Testis (tissue), 3 donors: ENCODE data around the gene PIRT. TPM values are rescaled to one million over a fixed set of nuclear protein-coding genes. Genes with fewer than 3 reads are reported as not detected.

ENCODE experiments used
- DNase-seq: peaks from one replicate; pipeline ENCODE4 v3.0.0-alpha.2; 2019
- H3K27ac ChIP-seq, 2 donors: fragments of 200-600 bp; sonication (generic); one replicate each; pipeline ENCODE4 v1.5.1; 2019
- H3K27me3 ChIP-seq: fragments of 200-600 bp; sonication (generic); one replicate; pipeline ENCODE4 v1.5.1; 2019
- H3K36me3 ChIP-seq: fragments of 200-600 bp; sonication (generic); one replicate; pipeline ENCODE4 v1.5.1; 2017; ENCODE audit warnings: low read depth; ENCODE audit errors: missing control alignments
- H3K4me1 ChIP-seq: fragments of 200-600 bp; sonication (generic); one replicate; pipeline ENCODE4 v1.5.1; 2019
- H3K4me3 ChIP-seq, 2 donors: fragments of 200-600 bp; sonication (generic); one replicate each; pipeline ENCODE4 v1.5.1; 2017 to 2019
- H3K9me3 ChIP-seq: fragments of 200-600 bp; sonication (generic); one replicate; pipeline ENCODE4 v1.5.1; 2017
- CTCF ChIP-seq, 3 experiments: fragments of 450-650 bp in 2 of 3; fragments of 200-600 bp in 1 of 3; sonication (generic) in 1 of 3; IDR thresholded peaks; one replicate each; pipeline ENCODE4 v1.5.1; 2016 to 2019; ENCODE audit warnings: antibody characterized with exemption in 3 of 3, mild to moderate bottlenecking in 2 of 3, moderate library complexity in 1 of 3
- POLR2A ChIP-seq: fragments of 450-650 bp; IDR thresholded peaks from one replicate; pipeline ENCODE4 v1.6.1; 2017; ENCODE audit warnings: antibody characterized with exemption, mild to moderate bottlenecking, moderate library complexity
- WGBS, 2 donors: methylation state at CpG; one replicate each; pipeline ENCODE4 v1.1.5; 2018; 5-methylcytosine and 5-hydroxymethylcytosine counted together
- intact Hi-C: fragments of 100-400 bp; cut with DNase I; formaldehyde crosslinking; loops from one replicate; pipeline ENCODE4 v1.15.1; 2023; ENCODE audit warnings: low total_unique reads
- polyA plus RNA-seq: library from polyadenylated mRNA; stranded (reverse); fragments of 350-450 nt; fragmentation: Illumina TruSeq; extraction: RNeasy Lipid Tissue Mini Kit (QIAGEN cat#74804); gene quantifications from one replicate; pipeline ENCODE4 v1.2.3, GENCODE V29; 2014; ENCODE audit warnings: low read depth, low replicate concordance; ENCODE audit not compliant: insufficient read depth
- total RNA-seq, 2 donors: library from RNA; depleted of rRNA; stranded (reverse); fragments of >200 nt; gene quantifications; one replicate each; pipeline ENCODE4 v1.2.3, GENCODE V29; 2016

Gene PIRT
- total and polyA plus RNA-seq, 3 donors from 2014 or later, result 0.08 to 0.37 (median 0.18) TPM

- Histone ChIP-seq H3K4me1 (no peaks in the 10 kb centered on the region), H3K27ac (no peak overlapping the region), H3K27me3 (no peaks in the 10 kb centered on the region), H3K9me3 (no peaks in the 10 kb centered on the region), H3K4me3 (no peak overlapping the region), H3K36me3 (no peaks in the 10 kb centered on the region)
- no peak for DNase-seq
- TF ChIP-seq POLR2A (no peak), CTCF (IDR thresholded peaks at IDR 0.05) (no peak)
- WGBS, 2 donors, result 86 to 98% methylated on average over 6 of the region's 6 CpGs
- intact Hi-C loops, result no loop called here
Observed at GRCh38 chr17:10805911-10806310, 32.0 kb downstream of the PIRT start.

- no peak for TF ChIP-seq CTCF (IDR thresholded peaks at IDR 0.05)
- no peak for TF ChIP-seq POLR2A
- H3K36me3 ChIP-seq, result no peaks in the 10 kb centered on the region
- no peaks in the 10 kb centered on the region for H3K27me3 ChIP-seq
- H3K4me1 ChIP-seq, result no peaks in the 10 kb centered on the region
- intact Hi-C loops, result no loop called here
- no peak overlapping the region for H3K27ac ChIP-seq
- H3K9me3 ChIP-seq, result no peaks in the 10 kb centered on the region
- H3K4me3 ChIP-seq, result no peak overlapping the region
- no peak for DNase-seq
- WGBS, 2 donors, result 89 to 91% methylated on average over 7 of the region's 7 CpGs
Observed at GRCh38 chr17:10804546-10804945, 33.3 kb downstream of the PIRT start.

- DNase-seq, result no peak
- H3K4me3 ChIP-seq, result no peak within 1 kb of the TSS
- H3K27ac ChIP-seq, result no peak within 1 kb of the TSS
- no peaks in the 10 kb centered on the region for H3K27me3 ChIP-seq
- 78 to 79% methylated on average over 14 to 16 of the region's 16 CpGs for WGBS, 2 donors
- TF ChIP-seq POLR2A (no peak), CTCF (IDR thresholded peaks at IDR 0.05) (no peak)
- H3K4me1 ChIP-seq, result peaks cover 5% of the 10 kb centered on the region
- no peaks in the 10 kb centered on the region for H3K36me3 ChIP-seq
- no peaks in the 10 kb centered on the region for H3K9me3 ChIP-seq
- intact Hi-C loops, result no loop called here
Observed at GRCh38 chr17:10803830-10804475, 33.9 kb downstream of the PIRT start, which contains the start of gene TMEM238L. Gene TMEM238L, minus strand, starts transcription at chr17:10804099. Its CDS starts 136 bp downstream, at chr17:10803963.

- H3K9me3 ChIP-seq, result no peaks in the 10 kb centered on the region
- H3K27ac ChIP-seq, result no peak overlapping the region
- peaks cover 11% of the 10 kb centered on the region for H3K4me1 ChIP-seq
- no peak overlapping the region for H3K4me3 ChIP-seq
- 90 to 97% methylated on average over 5 to 7 of the region's 7 CpGs for WGBS, 2 donors
- no peak for TF ChIP-seq CTCF (IDR thresholded peaks at IDR 0.05)
- TF ChIP-seq POLR2A, result no peak
- no peak for DNase-seq
- intact Hi-C loops, result no loop called here
- H3K36me3 ChIP-seq, result no peaks in the 10 kb centered on the region
- H3K27me3 ChIP-seq, result no peaks in the 10 kb centered on the region
Observed at GRCh38 chr17:10803350-10803749, 34.5 kb downstream of the PIRT start.
